Stimulated activated CD8-positive, alpha-beta memory T cell treated with anti-CD3 and anti-CD28 coated beads, Interleukin-7, amount 100 ng/mL, for 24 hours (primary cell): ENCODE measurements around the gene NOMO2.
"Not testable (repeated sequence)": the region's sequence is repeated elsewhere in the genome, so short reads cannot be mapped to it uniquely, and the experiment has no call there.

Source experiments
- DNase-seq: peaks from one replicate; pipeline ENCODE4 v3.0.0-alpha.2; 2020; ENCODE audit warnings: low read depth

The NOMO2 gene

DNA sequence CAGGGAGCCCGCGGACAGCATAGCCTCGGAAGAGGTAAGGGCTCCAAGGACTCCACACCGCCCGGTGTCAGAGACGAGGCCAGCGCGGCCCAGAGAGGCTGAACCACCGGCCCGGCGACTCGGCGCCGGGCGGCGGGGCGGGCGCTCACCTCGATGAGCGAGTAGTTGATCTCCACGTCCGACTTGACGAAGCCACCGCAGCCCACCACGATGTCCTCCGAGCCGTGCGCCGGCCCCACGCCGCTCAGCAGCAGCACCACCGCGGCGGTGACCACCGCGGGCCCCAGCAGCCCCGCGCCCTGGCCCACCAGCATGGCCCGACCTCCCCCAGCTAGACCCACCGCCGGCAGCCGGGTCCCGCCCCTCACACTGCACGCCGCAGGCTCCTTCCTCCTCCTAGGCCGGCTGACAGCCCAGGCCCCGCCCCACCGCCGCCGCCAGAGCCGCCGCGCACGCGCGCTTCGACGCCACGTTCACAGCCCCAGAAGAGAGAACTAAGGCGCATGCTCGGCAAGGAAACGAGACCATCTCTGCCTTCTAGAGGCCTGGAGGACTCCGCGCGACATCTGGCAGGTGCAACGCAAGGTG, at the start of gene NOMO2:
TSS of gene NOMO2 (minus strand) at position 371 of the 588 bp plus-strand sequence. CDS start at position 314, 57 bp downstream.
- peak; percentile 71 for DNase-seq

GRCh38 chr16:18610147-18610803, 48.4 kb upstream of the NOMO2 start:
- not testable (repeated sequence) for DNase-seq

- DNase-seq = not testable (repeated sequence)
These were observed 46.4 kb upstream of the NOMO2 start for GRCh38 chr16:18608271-18608670.

DNA sequence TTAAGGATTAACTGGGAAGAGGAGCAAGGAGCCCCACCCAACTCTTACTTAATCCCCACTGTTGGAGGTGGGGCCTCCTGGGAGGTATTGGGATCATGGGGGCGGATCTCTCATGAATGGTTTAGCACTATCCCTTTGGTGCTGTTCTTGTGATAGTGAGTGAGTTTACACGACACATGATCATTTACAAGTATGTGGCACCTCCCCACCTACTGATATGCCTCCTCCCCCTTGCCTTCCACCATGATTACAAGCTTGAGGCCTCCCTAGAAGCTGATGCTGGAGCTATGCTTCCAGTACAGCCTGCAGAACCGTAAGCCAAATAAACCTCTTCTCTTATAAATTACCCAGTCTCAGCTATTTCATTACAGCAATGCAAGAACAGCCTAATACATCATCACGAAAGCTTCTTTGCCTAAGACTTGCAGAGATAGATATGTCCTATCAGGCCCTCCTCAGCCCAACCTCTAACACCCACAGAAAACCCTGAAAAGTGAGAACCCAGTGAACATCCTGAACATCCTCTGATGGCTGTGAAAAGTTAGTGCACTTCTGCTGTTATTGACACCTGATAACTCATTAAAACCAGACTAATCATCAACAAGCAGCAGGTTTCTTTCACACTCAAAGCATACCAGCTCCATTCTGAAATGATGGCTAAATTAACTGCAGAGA, 41.8 kb upstream of the NOMO2 start:
- DNase-seq = not testable (repeated sequence)

GRCh38 chr16:18598582-18598981, 36.7 kb upstream of the NOMO2 start:
- DNase-seq = not testable (repeated sequence)

- DNase-seq = not testable (repeated sequence)
These were observed 35.8 kb upstream of the NOMO2 start for GRCh38 chr16:18597734-18598133.

DNA sequence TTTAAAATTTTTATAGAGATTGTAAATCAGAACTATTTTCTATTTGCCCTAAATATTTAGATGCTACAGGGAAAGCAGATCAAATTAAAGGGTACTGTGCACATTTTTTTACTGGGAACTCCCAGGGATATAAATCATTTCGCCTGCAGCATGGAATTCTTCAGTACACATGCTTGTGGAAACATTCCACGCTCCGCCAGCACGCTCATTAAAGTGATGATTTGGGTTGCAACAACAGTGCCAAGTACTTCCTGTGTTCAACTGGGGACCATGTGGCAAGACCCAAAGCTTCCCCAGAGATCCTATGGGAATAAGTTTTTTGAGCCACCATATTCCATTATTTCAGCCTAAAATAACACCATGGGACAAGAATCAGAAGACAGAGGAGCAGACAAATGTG, 35.4 kb upstream of the NOMO2 start:
- not testable (repeated sequence) for DNase-seq

DNA sequence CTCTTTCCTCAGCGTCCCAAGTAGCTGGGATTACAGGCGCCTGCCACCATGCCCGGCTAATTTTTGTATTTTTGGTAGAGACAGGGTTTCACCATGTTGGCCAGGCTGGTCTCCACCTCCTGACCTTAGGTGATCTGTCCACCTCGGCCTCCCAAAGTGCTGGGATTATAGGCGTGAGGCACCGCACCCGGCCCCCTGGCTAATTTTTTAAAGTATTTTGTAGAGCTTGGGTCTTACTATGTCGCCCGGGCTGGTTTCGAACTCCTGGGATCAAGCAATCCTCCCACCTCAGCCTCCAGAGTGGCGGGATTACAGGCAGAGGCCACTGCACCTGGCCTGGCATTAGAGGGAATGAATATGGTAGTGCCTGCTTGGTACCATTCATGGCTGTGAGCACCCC, 33.9 kb upstream of the NOMO2 start:
- DNase-seq = not testable (repeated sequence)

- DNase-seq = not testable (repeated sequence)
These were observed 33.0 kb upstream of the NOMO2 start for GRCh38 chr16:18594880-18595279.

- not testable (repeated sequence) for DNase-seq
These were observed 32.0 kb upstream of the NOMO2 start for GRCh38 chr16:18593904-18594303.

DNA sequence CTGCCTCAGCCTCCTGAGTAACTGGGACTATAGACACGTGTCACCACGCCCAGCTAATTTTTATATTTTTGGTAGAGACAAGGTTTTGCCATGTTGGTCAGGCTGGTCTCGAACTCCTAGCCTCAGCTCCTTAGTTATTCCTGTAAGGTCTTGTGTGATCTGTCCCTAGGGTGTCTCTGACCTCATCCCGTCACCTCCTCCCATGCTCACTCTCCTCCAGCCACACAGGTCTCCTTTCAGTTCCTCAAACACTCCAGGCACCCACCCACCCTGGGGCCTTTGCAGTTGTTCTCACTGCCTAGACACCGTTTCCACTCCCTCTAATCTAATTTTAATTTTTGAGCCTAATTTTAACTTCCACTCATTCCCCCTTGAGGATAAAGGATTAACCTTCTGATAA, 31.1 kb upstream of the NOMO2 start:
- not testable (repeated sequence) for DNase-seq

GRCh38 chr16:18591908-18592307, 30.0 kb upstream of the NOMO2 start:
- DNase-seq = not testable (repeated sequence)

- DNase-seq = not testable (repeated sequence)
These were observed 29.5 kb upstream of the NOMO2 start for GRCh38 chr16:18591441-18591840.

- DNase-seq = not testable (repeated sequence)
These were observed 27.9 kb upstream of the NOMO2 start for GRCh38 chr16:18589806-18590205.

- not testable (repeated sequence) for DNase-seq
These were observed 25.0 kb upstream of the NOMO2 start for GRCh38 chr16:18586560-18587540.

- DNase-seq = not testable (repeated sequence)
These were observed 23.9 kb upstream of the NOMO2 start for GRCh38 chr16:18585789-18586188.

DNA sequence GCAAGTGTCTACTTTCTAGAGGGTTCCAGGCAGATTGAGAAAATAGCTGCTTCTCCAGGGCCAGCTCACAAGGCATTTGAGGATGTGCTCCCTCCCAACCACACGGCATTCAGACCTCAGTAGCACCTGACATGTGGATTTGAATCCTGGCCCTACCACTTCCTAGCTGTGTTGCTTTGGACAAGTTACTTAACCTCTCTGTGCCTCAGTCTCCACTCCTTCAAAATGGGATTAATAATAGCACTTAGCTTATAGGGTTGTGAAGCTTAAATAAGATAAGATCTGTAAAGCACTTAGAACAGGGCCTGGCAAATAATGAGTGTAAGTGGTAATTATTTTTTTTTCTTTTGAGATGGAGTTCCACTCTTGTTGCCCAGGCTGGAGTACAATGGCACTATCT, 21.0 kb upstream of the NOMO2 start:
- DNase-seq = no peak

GRCh38 chr16:18580396-18580795, 18.5 kb upstream of the NOMO2 start:
- not testable (repeated sequence) for DNase-seq

DNA sequence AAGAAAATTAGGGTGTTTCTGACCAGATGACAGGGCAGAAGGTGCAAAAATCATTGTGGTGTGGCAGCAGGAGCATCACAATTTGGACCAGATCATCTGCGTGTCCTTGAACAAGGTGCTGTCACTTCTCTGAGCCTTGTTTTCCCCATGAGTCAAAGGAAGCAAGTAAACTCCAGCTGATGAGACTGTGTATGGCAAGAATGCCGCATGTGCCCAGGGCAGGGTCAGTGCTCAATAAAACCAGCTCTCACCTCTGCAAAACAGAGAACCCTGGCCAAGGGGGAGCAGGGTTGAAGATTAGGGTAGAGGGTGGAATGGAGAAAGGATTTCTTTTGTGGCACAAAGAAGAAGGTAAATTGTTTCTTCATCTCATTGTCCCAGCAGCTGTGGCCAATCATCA, 17.4 kb upstream of the NOMO2 start:
- not testable (repeated sequence) for DNase-seq

GRCh38 chr16:18577942-18578341, 16.0 kb upstream of the NOMO2 start:
- not testable (repeated sequence) for DNase-seq

- not testable (repeated sequence) for DNase-seq
These were observed 14.0 kb upstream of the NOMO2 start for GRCh38 chr16:18575945-18576344.
